Right lobe of liver (tissue), 6 donors: Measurements from ENCODE around the gene UCP2. TPM values are rescaled to one million over a fixed set of nuclear protein-coding genes. Genes with fewer than 3 reads are reported as not detected.
A peak's percentile ranks its signal among the peaks of the same experiment; 100 is the strongest.

Source experiments
- ATAC-seq, 4 donors: fragments of 200-7000 bp; cut with Tn5 transposase; one replicate each; pipeline ENCODE4 v1.9.1; 2020; ENCODE audit warnings: mild to moderate bottlenecking in 4 of 4, moderate library complexity in 4 of 4
- DNase-seq, 3 donors: peaks; one replicate each; pipeline ENCODE4 v3.0.0-alpha.2; 2020
- H3K27ac ChIP-seq, 3 donors: fragments of 200-600 bp; one replicate each; pipeline ENCODE4 v1.8.0; 2022
- H3K27me3 ChIP-seq, 2 donors: fragments of 200-600 bp; one replicate each; pipeline ENCODE4 v1.8.0; 2022
- H3K36me3 ChIP-seq, 4 donors: fragments of 200-600 bp; sonication (generic) in 1 of 4; one replicate each; pipeline versions ENCODE4 v1.5.1 to v1.8.0; 2017 to 2022; ENCODE audit warnings: control low read depth in 1 of 4
- H3K4me1 ChIP-seq, 4 donors: fragments of 200-600 bp; sonication (generic) in 1 of 4; one replicate each; pipeline versions ENCODE4 v1.5.1 to v1.8.0; 2017 to 2022; ENCODE audit warnings: control low read depth in 1 of 4
- H3K4me3 ChIP-seq, 3 donors: fragments of 200-600 bp; one replicate each; pipeline ENCODE4 v1.8.0; 2022
- H3K9me3 ChIP-seq, 4 donors: fragments of 200-600 bp; sonication (generic) in 1 of 4; one replicate each; pipeline versions ENCODE4 v1.5.1 to v1.8.0; 2017 to 2022; ENCODE audit warnings: control low read depth in 1 of 4
- CTCF ChIP-seq, 4 donors: fragments of 200-600 bp in 3 of 4; fragments of 450-650 bp in 1 of 4; IDR thresholded peaks; one replicate each; pipeline versions ENCODE4 v1.5.1 to v1.8.0; 2016 to 2022; ENCODE audit warnings: antibody characterized with exemption in 4 of 4, mild to moderate bottlenecking in 2 of 4
- POLR2A ChIP-seq: fragments of 450-650 bp; IDR thresholded peaks from one replicate; pipeline ENCODE4 v1.6.1; 2017; ENCODE audit warnings: antibody characterized with exemption, mild to moderate bottlenecking
- WGBS: methylation state at CpG from one replicate; pipeline ENCODE4 v1.1.6; 2018; ENCODE audit warnings: low coverage, low lambda C conversion rate; ENCODE audit not compliant: insufficient coverage; ENCODE audit errors: missing lambda C conversion rate; 5-methylcytosine and 5-hydroxymethylcytosine counted together
- intact Hi-C, 2 donors: fragments of 100-400 bp; cut with DNase I; formaldehyde crosslinking; loops; one replicate each; pipeline versions ENCODE4 v1.11.2 to v1.14.1; 2022
- total RNA-seq, 6 experiments: library from RNA; depleted of rRNA in 2 of 6; stranded (reverse); fragments of >200 nt in 2 of 6; fragmentation: NEBNext Ultra II Directional in 3 of 6; extraction: Animal tissue kit (Norgen Biotek cat#: 25700) in 3 of 6; gene quantifications; one replicate each; pipeline versions ENCODE4 v1.1.0 to v1.2.4, GENCODE V29; 2016 to 2023
- donor health status: DM: no; HTN: yes; CAD: no.
- donor health status: DM: no; HTN: no; CAD: no.
- donor health status: DM: no; HTN: no; CAD: no.
- donor health status: DM: no; HTN: yes; CAD: no.
- donor health status: DM: no; HTN: yes; CAD: no.

UCP2 gene
- total RNA-seq, 6 experiments from 2014 or later: 5.2 to 41.3 (median 8.7) TPM

- Histone ChIP-seq H3K27ac (no peak overlapping the region), H3K4me3 (no peak overlapping the region), H3K27me3 (no peaks in the 10 kb centered on the region), H3K9me3 (no peaks in the 10 kb centered on the region), H3K36me3 (no peaks in the 10 kb centered on the region), H3K4me1 (peaks cover 0 to 4% (median 0%) of the 10 kb centered on the region in 4 donors)
- intact Hi-C loops: no loop called here
- no peak for DNase-seq
- 95% methylated on average over 22 of the region's 29 CpGs for WGBS
- ATAC-seq: no peak
- no peak for TF ChIP-seq POLR2A
- no peak for TF ChIP-seq CTCF (IDR thresholded peaks at IDR 0.05)
These were observed 23.3 kb upstream of the UCP2 start for GRCh38 chr11:74005721-74006517.

- no peak overlapping the region for H3K4me3 ChIP-seq
- no peaks in the 10 kb centered on the region for H3K9me3 ChIP-seq
- whole genome bisulfite sequencing: 76% methylated on average over 7 of the region's 11 CpGs
- no peaks in the 10 kb centered on the region for H3K27me3 ChIP-seq
- peaks cover 0 to 4% (median 0%) of the 10 kb centered on the region in 4 donors for H3K4me1 ChIP-seq
- intact Hi-C loops: no loop called here
- H3K36me3 ChIP-seq: no peaks in the 10 kb centered on the region
- DNase-seq (no peak), ATAC-seq (peak; percentile 33 to 70 (median 54))
- TF ChIP-seq CTCF (IDR thresholded peaks at IDR 0.05) (no peak), POLR2A (no peak)
- no peak overlapping the region for H3K27ac ChIP-seq
These were observed 22.3 kb upstream of the UCP2 start for GRCh38 chr11:74004759-74005615.

- 91% methylated on average over 4 of the region's 6 CpGs for WGBS
- no peaks in the 10 kb centered on the region for H3K9me3 ChIP-seq
- no peak overlapping the region for H3K4me3 ChIP-seq
- intact Hi-C loops: no loop called here
- peaks cover 0 to 4% (median 0%) of the 10 kb centered on the region in 4 donors for H3K4me1 ChIP-seq
- no peaks in the 10 kb centered on the region for H3K36me3 ChIP-seq
- ATAC-seq: no peak
- H3K27me3 ChIP-seq: no peaks in the 10 kb centered on the region
- TF ChIP-seq CTCF (IDR thresholded peaks at IDR 0.05) (no peak), POLR2A (no peak)
- H3K27ac ChIP-seq: no peak overlapping the region
- no peak for DNase-seq
These were observed 21.5 kb upstream of the UCP2 start for GRCh38 chr11:74004046-74004695.

- H3K9me3 ChIP-seq: no peaks in the 10 kb centered on the region
- DNase-seq (no peak), ATAC-seq (no peak)
- TF ChIP-seq POLR2A (no peak), CTCF (IDR thresholded peaks at IDR 0.05) (no peak)
- H3K27ac ChIP-seq: no peak overlapping the region
- H3K36me3 ChIP-seq: no peaks in the 10 kb centered on the region
- peaks cover 0 to 4% (median 0%) of the 10 kb centered on the region in 4 donors for H3K4me1 ChIP-seq
- 91% methylated on average over 4 of the region's 4 CpGs for WGBS
- intact Hi-C loops: no loop called here
- no peaks in the 10 kb centered on the region for H3K27me3 ChIP-seq
- H3K4me3 ChIP-seq: no peak overlapping the region
These were observed 20.2 kb upstream of the UCP2 start for GRCh38 chr11:74002832-74003231.
